Stomach (tissue), 4 donors: ENCODE data around the gene MKNK2.

ENCODE experiments used
- CTCF ChIP-seq, 7 experiments: fragments of 450-650 bp in 4 of 7; fragments of 200-600 bp in 3 of 7; sonication (generic) in 3 of 7; IDR thresholded peaks; one replicate each; pipeline ENCODE4 v1.5.1; 2016 to 2019; ENCODE audit warnings: antibody characterized with exemption in 7 of 7, control low read depth in 2 of 7, mild to moderate bottlenecking in 1 of 7
- EP300 ChIP-seq: sonication (generic); formaldehyde crosslinking; IDR thresholded peaks from one replicate; pipeline ENCODE4 v1.6.1; 2017; ENCODE audit warnings: antibody characterized with exemption
- POLR2A ChIP-seq, 4 donors: fragments of 450-650 bp; IDR thresholded peaks; one replicate each; pipeline ENCODE4 v1.6.1; 2016; ENCODE audit warnings: antibody characterized with exemption in 4 of 4, control low read depth in 2 of 4, mild to moderate bottlenecking in 1 of 4, moderate library complexity in 1 of 4

GRCh38 chr19:2089001-2089711 lies 38.1 kb upstream of the MKNK2 start:
- no peak for TF ChIP-seq CTCF (IDR thresholded peaks at IDR 0.05)
- TF ChIP-seq EP300 = no peak
- TF ChIP-seq POLR2A (IDR thresholded peaks at IDR 0.05) = no peak
